Vagina (tissue), 2 donors: Measurements from ENCODE around the gene COL17A1. TPM values are rescaled to one million over a fixed set of nuclear protein-coding genes. Genes with fewer than 3 reads are reported as not detected.
A peak's percentile ranks its signal among the peaks of the same experiment; 100 is the strongest.

Experiments used
- DNase-seq, 2 donors: peaks; one replicate each; pipeline ENCODE4 v3.0.0-alpha.2; 2017; ENCODE audit errors: extremely low spot score in 2 of 2
- H3K27ac ChIP-seq: fragments of 200-600 bp; sonication (generic); one replicate; pipeline ENCODE4 v1.5.1; 2019
- H3K27me3 ChIP-seq: fragments of 200-600 bp; sonication (generic); one replicate; pipeline ENCODE4 v1.5.1; 2019
- H3K36me3 ChIP-seq, 2 donors: fragments of 200-600 bp; sonication (generic); one replicate each; pipeline ENCODE4 v1.5.1; 2017 to 2019
- H3K4me1 ChIP-seq: fragments of 200-600 bp; sonication (generic); one replicate; pipeline ENCODE4 v1.5.1; 2019
- H3K4me3 ChIP-seq, 2 donors: fragments of 200-600 bp; sonication (generic); 1 replicate in 1 of 2; 2 replicates in 1 of 2; pipeline ENCODE4 v1.5.1; 2016 to 2019
- H3K9me3 ChIP-seq: fragments of 200-600 bp; sonication (generic); one replicate; pipeline ENCODE4 v1.5.1; 2019
- POLR2A ChIP-seq, 2 donors: fragments of 450-650 bp; IDR thresholded peaks; one replicate each; pipeline ENCODE4 v1.6.1; 2017; ENCODE audit warnings: antibody characterized with exemption in 2 of 2, mild to moderate bottlenecking in 2 of 2, moderate library complexity in 2 of 2
- POLR2AphosphoS5 ChIP-seq, 2 donors: sonication (generic); formaldehyde crosslinking; IDR thresholded peaks; one replicate each; pipeline ENCODE4 v1.9.0; 2017; ENCODE audit warnings: antibody characterized with exemption in 2 of 2, mild to moderate bottlenecking in 2 of 2, low read depth in 1 of 2; ENCODE audit not compliant: insufficient read depth in 1 of 2
- intact Hi-C: fragments of 100-400 bp; cut with DNase I; formaldehyde crosslinking; loops from one replicate; pipeline ENCODE4 v1.15.1; 2023
- total RNA-seq: library from RNA; depleted of rRNA; stranded (reverse); fragments of >200 nt; gene quantifications from one replicate; pipeline ENCODE4 v1.2.3, GENCODE V29; 2016
- TF ChIP-seq, protein P1 (sequence below), 3 experiments: fragments of 450-650 bp in 2 of 3; fragments of 200-600 bp in 1 of 3; sonication (generic) in 1 of 3; IDR thresholded peaks; one replicate each; pipeline ENCODE4 v1.5.1; 2017 to 2019; ENCODE audit warnings: antibody characterized with exemption in 3 of 3, mild to moderate bottlenecking in 2 of 3, moderate library complexity in 2 of 3

COL17A1 gene
- total RNA-seq, result 149 TPM

DNA sequence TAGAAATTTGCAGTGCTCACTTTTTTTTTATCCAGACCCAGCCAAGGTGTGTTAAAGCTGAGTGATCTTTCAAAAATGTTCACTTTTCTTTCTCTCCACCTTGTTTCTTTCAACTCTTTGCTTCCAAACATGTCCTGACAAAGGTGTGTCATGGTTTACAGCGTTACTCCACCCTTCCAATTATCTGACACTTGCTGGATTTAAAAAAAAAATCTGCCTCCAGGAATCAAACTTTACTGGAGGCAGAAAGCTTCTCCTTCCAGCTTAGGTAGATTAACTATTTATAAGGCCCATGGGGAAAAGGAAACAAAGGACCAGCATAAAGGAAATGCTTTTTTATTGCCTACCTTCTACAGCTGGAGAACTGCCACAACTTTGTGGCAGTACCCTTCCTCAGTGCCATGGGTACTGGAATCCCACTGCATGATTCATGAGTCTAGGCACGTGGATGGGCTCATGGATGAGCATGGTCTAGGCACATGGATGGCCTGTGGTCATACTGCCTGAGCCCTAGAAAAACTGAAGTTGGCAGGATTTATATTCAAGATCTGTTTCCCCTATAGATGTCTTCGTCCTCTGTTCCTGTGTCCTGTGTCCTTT is at the start of gene COL17A1:
COL17A1 (minus strand) TSS at position 80 of the 600 bp plus-strand sequence. CDS start 5,207 bp downstream, outside the sequence.
- Histone ChIP-seq H3K36me3 (no peaks in the 10 kb centered on the region), H3K4me3 (peak within 1 kb of the TSS in 1 of 2 donors; percentile 32), H3K4me1 (no peaks in the 10 kb centered on the region), H3K27ac (peak within 1 kb of the TSS; percentile 40), H3K27me3 (no peaks in the 10 kb centered on the region), H3K9me3 (no peaks in the 10 kb centered on the region)
- no peak for TF ChIP-seq POLR2AphosphoS5 (IDR thresholded peaks at IDR 0.05; ENCODE audit: insufficient read depth in 1 of 2, low read depth in 1 of 2)
- intact Hi-C loops, result no loop called here
- no peak for DNase-seq

- Histone ChIP-seq H3K27me3 (no peaks in the 10 kb centered on the region), H3K4me1 (no peaks in the 10 kb centered on the region), H3K36me3 (no peaks in the 10 kb centered on the region), H3K9me3 (no peaks in the 10 kb centered on the region), H3K4me3 (no peak overlapping the region), H3K27ac (no peak overlapping the region)
- TF ChIP-seq POLR2A (IDR thresholded peaks at IDR 0.05) (no peak), POLR2AphosphoS5 (IDR thresholded peaks at IDR 0.05; ENCODE audit: insufficient read depth in 1 of 2, low read depth in 1 of 2) (no peak)
- TF ChIP-seq, protein P1, sequence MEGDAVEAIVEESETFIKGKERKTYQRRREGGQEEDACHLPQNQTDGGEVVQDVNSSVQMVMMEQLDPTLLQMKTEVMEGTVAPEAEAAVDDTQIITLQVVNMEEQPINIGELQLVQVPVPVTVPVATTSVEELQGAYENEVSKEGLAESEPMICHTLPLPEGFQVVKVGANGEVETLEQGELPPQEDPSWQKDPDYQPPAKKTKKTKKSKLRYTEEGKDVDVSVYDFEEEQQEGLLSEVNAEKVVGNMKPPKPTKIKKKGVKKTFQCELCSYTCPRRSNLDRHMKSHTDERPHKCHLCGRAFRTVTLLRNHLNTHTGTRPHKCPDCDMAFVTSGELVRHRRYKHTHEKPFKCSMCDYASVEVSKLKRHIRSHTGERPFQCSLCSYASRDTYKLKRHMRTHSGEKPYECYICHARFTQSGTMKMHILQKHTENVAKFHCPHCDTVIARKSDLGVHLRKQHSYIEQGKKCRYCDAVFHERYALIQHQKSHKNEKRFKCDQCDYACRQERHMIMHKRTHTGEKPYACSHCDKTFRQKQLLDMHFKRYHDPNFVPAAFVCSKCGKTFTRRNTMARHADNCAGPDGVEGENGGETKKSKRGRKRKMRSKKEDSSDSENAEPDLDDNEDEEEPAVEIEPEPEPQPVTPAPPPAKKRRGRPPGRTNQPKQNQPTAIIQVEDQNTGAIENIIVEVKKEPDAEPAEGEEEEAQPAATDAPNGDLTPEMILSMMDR (IDR thresholded peaks at IDR 0.05), result no peak
- DNase-seq, result no peak
- intact Hi-C loops, result no loop called here
Measured at GRCh38 chr10:104130041-104130440, 44.4 kb upstream of the COL17A1 start.

DNA sequence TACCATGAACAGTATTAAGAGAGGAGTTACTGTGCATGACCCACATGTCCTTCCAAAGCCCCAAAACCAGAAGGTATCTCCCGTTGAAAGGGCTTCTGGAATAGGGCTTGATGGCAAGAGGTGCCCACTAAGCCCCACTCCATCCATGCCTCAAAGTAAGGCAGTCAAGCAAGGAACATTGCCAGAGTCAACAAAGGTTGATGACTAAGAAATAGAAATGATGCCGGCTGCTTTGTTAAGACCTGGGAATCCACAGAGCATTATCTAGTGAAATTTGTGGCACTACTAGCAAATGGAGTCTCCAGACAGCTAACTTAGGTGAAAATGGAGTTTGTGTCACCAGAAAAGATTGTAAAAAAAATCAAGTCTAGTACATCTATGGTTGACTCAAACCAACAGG is 42.5 kb upstream of the COL17A1 start:
- intact Hi-C loops, result no loop called here
- no peak overlapping the region for H3K4me3 ChIP-seq

DNA sequence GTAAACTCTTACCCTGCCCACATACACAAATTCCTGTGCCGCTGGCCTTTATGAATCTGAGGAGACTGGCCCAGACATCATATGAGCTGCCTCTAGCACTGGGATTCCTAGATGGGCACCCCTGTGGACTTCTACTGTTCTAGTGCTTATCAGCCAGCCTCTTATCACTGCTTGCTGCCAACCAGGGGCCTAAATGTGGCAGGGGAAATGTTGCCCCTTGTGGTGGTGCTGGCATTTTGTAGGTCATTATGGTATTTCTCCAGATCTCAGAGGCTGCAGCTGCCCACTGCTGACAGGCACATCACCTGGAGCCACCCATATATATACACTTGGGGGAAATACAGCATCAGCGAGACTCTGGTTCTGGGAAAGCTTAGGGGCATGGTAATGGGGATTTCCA is 41.7 kb upstream of the COL17A1 start:
- Histone ChIP-seq H3K9me3 (no peaks in the 10 kb centered on the region), H3K27ac (no peak overlapping the region), H3K4me3 (no peak overlapping the region), H3K4me1 (peaks cover 8% of the 10 kb centered on the region), H3K27me3 (no peaks in the 10 kb centered on the region), H3K36me3 (no peaks in the 10 kb centered on the region)
- intact Hi-C loops, result no loop called here
- DNase-seq, result no peak
- TF ChIP-seq POLR2A (IDR thresholded peaks at IDR 0.05) (no peak), POLR2AphosphoS5 (IDR thresholded peaks at IDR 0.05; ENCODE audit: insufficient read depth in 1 of 2, low read depth in 1 of 2) (no peak)
- TF ChIP-seq, protein P1 (IDR thresholded peaks at IDR 0.05), result no peak

More for the DNA sequence above, 42.5 kb upstream of the COL17A1 start:
- H3K36me3 ChIP-seq, result no peaks in the 10 kb centered on the region
- TF ChIP-seq POLR2AphosphoS5 (IDR thresholded peaks at IDR 0.05; ENCODE audit: insufficient read depth in 1 of 2, low read depth in 1 of 2) (no peak), POLR2A (IDR thresholded peaks at IDR 0.05) (no peak)
- TF ChIP-seq, protein P1 (IDR thresholded peaks at IDR 0.05), result no peak
- H3K27me3 ChIP-seq, result no peaks in the 10 kb centered on the region
- H3K9me3 ChIP-seq, result no peaks in the 10 kb centered on the region
- no peak overlapping the region for H3K27ac ChIP-seq
- no peaks in the 10 kb centered on the region for H3K4me1 ChIP-seq
- DNase-seq, result no peak

GRCh38 chr10:104123397-104123796 is 37.7 kb upstream of the COL17A1 start:
- H3K9me3 ChIP-seq, result no peaks in the 10 kb centered on the region
- peaks cover 23% of the 10 kb centered on the region for H3K4me1 ChIP-seq
- no peak overlapping the region for H3K4me3 ChIP-seq
- no peak for DNase-seq
- H3K36me3 ChIP-seq, result no peaks in the 10 kb centered on the region
- TF ChIP-seq POLR2AphosphoS5 (IDR thresholded peaks at IDR 0.05; ENCODE audit: insufficient read depth in 1 of 2, low read depth in 1 of 2) (no peak), POLR2A (IDR thresholded peaks at IDR 0.05) (no peak)
- TF ChIP-seq, protein P1 (IDR thresholded peaks at IDR 0.05), result no peak
- no peaks in the 10 kb centered on the region for H3K27me3 ChIP-seq
- H3K27ac ChIP-seq, result peak overlapping the region; percentile 99
- intact Hi-C loops, result no loop called here
